C1 segment of cervical spinal cord (tissue), 14 donors: Measurements from ENCODE around the gene GPLD1.
"Not testable (repeated sequence)": the region's sequence is repeated elsewhere in the genome, so short reads cannot be mapped to it uniquely, and the experiment has no call there.

Experiments
- DNase-seq, 14 donors: peaks; one replicate each; lab custom pipeline; 2025; lab: John Stamatoyannopoulos, UW

GPLD1 gene

DNA sequence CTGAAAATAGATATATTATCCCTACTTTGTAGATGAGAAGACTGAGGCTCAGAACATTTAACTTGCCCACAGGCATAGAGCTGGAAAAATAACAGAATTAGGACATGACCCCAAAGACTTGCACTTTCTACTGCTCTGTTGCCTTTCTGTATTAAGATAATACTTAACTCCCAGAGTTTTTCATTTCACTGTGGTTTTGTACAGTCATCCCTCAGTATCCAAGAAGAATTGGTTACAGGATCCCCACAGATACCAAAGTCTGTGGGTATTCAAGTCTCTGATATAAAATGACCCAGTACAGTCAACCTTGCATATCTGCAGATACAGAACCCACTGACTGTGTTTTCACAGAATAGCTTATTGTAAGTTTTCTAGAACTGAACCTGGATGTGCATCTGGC, 69.9 kb downstream of the GPLD1 start:
- DNase-seq: no peak

DNA sequence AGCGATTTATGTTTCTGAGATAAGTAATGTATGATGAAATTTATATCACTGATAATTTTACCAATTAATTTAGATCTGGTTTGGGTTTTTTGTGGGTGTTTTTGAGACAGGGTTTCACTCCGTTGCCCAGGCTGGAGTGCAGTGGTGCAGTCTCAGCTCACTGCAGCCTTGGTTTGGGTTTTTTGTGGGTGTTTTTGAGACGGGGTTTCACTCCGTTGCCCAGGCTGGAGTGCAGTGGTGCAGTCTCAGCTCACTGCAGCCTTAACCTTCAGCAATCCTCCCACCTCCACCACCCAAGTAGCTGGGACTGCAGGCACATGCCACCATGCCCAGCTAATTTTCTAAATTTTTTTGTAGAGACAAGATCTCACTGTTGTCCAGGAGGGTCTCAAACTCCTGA, 73.6 kb downstream of the GPLD1 start:
- DNase-seq: no peak

DNA sequence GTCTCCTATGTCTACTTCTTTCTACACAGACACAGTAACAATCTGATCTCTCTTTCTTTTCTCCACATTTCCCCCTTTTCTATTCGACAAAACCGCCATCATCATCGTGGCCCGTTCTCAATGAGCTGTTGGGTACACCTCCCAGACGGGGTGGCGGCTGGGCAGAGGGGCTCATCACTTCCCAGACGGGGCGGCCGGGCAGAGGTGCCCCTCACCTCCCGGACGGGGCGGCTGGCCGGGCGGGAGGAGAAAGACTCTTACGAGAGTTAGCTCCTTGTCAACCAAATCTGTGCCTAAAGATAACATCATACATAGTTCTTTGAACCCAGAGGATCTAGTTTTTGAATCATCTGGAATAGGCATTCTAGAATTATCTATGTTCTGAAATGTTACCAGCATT, 74.8 kb downstream of the GPLD1 start:
- not testable (repeated sequence) for DNase-seq

DNA sequence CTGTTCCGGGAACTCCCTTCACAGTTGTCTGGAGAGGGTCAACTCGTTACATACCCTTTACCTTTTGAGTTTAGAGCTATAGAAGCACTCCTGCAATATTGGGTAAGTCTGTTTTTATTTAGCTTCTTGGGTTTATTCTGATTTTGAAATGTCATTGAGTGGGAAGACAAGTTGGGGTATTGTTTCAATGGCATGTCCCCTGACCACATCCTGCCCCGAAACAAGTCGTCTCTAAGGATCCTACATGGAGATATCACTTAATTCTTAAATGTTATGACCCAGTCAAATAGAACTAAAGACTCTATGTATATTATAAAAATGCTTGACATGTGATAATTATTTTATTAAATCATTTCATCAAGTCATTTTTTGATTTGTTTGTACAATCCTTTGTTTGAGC, 77.1 kb downstream of the GPLD1 start:
- DNase-seq: no peak

DNA sequence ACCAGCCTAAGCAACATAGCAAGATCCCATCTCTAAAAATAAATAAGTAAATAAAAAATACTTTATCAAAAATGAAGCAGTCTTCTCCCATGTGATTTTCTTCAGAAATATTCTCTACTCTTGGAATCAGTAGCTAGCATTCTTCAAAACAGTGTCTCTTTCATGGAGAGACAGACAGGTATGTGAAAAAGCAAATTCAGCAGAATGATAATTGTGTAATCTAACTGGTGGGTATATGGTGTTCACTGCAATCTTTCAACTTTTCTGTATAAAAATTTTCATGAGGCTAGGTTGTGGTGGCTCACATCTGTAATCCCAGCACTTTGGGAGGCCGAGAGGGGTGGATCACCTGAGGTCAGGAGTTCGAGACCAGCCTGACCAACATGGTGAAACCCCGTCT, 78.8 kb downstream of the GPLD1 start:
- DNase-seq: no peak

DNA sequence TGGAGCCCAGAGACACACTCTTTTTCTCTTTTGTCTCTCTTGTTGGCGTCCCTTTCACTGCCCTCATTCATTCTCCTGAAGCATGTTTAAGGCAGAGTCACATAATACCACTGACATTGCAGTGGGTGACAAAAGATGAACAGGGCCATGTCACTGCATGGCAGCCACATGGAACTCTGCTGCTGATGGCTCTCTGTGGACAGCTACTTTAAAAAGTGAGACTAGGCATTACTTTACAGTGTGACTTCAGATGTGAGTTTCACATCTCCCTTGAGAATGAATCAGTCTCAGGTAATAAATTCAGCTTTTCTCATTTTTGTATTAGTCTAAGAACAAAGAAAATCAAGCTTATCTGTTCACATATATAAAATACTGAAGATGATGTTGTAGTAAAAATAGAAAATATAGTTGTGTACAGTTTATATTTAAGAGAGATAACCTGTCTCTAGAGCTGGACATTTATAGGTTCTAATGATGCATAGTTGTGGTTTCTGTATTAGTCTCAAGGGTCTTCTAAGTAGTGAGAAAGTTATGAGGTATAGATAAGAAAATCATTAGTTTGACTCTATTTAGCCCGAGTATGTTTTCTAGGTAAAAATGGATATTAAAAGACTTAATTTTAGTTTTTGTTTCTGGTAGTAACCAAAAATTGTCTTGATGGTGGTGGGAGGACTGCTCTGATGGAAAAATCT, 80.5 kb downstream of the GPLD1 start:
- DNase-seq: no peak

DNA sequence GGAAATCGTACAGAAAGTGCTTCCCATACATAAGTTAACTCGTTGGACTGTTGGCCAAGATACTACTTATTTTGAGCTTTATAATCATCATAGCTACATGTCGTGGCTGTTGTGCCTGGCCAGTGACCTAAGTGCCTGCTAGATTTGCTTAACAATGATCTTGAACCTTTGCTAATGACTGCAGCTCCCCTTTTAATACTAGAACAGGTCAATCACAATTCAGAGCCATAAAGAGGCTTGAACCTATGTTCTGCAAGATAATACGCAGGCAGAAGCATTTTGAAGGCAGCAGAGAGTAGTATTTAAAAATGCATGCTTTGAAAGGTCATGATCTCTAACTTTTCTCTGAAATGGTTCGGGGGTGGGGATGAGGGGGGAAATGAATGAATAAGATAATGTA, 84.1 kb downstream of the GPLD1 start:
- DNase-seq: no peak

DNA sequence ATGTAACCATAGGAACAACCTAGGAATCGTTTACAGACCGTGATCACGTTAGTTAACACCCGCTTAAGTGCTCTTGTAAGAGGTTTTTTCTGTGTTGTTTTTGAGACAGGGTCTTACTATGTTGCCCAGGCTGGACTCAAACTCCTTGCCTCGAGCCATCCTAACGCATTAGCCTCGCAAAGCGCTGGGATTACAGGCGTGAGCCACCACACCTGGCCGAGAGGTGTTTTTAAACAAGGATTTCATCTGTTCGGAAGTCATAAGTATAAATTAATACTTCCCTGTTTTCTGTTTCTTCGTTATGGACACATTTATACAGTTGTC, 85.9 kb downstream of the GPLD1 start:
- no peak for DNase-seq

DNA sequence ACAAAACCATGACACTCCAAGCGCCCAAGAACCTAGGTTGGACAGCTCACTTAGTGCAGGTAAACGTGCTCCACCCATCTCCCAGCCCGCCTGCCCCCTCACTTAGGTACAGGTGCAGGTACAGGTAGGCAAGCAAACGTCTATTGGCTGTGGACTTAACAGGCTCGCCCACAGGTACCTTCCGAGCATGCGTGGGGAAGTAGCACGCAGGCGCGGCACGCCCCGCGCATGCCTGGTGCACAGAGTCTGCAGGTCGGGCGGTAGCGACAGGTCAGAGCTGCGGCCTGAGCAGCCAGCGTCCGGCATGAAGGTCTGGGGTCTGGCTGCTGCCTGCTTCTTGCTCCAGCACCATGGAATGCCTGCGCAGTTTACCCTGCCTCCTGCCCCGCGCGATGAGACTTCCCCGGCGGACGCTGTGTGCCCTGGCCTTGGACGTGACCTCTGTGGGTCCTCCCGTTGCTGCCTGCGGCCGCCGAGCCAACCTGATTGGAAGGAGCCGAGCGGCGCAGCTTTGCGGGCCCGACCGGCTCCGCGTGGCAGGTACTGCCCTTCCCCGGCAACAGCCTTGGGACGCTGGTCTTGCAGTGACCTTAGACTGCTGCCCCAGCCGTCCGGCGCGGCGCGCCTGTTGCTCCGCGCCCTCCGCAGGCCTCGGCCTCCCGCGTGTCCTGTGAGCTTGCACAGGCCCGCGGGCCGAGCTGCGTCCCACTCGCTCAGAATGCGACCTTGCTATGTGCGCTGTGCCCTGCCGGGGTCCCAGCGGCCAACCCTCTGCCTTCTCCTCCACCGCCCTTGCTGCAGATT, 86.5 kb downstream of the GPLD1 start, which contains the start of gene MRS2:
Gene MRS2 (plus strand): TSS at position 240 of the 804 bp plus-strand sequence. CDS start 111 bp downstream, at position 351.
- DNase-seq: peak; percentile 35 to 94 (median 82)

DNA sequence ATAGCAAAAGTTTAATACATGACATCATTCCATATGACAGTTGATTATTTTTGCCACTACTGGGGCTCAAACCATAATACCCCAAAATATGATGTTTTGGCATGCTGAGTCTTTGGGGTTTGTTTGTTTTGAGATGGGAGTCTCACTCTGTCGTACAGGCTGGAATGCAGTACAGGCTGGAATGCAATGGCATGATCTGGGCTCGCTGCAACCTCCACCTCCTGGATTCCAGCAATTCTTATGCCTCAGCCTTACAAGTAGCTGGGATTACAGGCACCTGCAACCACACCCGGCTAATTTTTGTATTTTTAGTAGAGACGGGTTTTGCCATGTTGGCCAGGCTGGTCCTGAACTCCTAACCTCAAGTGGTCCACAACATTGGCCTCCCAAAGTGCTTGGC, 87.9 kb downstream of the GPLD1 start:
- no peak for DNase-seq

DNA sequence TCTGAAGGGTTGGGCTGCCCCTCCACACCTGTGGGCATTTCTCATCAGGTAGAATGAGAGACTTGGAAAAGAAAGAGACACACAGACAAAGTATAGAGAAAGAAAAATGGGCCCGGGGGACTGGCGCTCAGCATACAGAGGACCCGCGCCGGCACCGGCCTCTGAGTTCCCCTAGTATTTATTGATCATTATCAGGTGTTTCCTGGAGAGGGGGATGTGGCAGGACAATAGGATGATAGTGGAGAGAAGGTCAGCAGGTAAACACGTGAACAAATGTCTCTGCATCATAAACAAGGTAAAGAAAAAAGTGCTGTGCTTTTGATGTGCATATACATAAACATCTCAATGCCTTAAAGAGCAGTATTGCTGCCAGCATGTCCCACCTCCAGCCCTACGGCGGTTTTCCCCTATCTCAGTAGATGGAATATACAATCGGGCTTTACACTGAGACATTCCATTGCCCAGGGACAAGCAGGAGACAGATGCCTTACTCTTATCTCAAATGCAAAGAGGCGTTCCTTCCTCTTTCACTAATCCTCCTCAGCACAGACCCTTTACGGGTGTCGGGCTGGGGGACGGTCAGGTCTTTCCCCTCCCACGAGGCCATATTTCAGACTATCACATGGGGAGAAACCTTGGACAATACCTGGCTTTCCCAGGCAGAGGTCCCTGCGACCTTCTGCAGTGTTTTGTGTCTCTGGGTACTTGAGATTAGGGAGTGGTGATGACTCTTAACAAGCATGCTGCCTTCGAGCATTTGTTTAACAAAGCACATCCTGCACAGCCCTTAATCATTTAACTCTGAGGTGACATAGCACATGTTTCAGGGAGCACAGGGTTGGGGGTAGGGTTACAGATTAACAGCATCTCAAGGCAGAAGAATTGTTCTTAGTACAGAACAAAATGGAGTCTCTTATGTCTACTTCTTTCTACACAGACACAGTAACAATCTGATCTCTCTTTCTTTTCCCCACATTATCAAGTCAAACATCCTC, 89.0 kb downstream of the GPLD1 start:
- not testable (repeated sequence) for DNase-seq

DNA sequence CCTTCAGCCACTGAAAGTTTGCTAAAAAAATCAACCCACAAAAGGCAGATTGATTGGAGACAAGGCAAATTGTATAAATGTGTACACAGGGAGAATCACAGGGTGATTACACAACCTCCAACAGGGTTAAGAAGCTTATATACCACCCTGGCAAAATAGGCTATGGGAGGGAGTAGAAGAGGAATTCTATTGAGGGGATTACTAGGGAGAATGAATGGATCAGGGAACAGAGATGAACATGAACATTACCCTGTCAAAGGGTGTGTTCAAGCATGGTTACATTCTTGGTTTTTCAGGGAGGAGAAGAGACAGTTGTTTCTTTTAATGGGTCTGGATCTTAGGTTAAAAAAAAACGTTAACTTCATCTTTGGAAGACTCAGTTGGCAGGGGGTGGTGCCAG, 91.7 kb downstream of the GPLD1 start:
- no peak for DNase-seq

DNA sequence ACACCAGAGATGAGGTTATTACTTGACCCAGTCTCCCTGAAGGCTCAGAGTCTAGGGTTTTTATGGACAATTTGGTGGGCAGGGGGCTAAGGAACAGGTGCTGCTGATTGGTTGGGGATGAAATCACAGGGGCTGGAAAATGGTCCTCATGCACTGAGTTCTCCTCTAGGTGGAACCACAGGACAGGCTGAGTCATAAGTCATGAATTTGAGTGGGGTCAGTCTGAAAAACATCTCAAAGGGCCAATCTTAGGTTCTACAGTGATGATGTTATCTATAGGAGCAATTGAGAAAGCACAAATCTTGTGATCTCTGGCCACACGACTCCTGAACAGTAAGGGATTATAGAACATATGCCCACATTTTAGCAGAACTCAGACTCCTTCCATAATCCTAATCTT, 92.6 kb downstream of the GPLD1 start:
- DNase-seq: no peak

DNA sequence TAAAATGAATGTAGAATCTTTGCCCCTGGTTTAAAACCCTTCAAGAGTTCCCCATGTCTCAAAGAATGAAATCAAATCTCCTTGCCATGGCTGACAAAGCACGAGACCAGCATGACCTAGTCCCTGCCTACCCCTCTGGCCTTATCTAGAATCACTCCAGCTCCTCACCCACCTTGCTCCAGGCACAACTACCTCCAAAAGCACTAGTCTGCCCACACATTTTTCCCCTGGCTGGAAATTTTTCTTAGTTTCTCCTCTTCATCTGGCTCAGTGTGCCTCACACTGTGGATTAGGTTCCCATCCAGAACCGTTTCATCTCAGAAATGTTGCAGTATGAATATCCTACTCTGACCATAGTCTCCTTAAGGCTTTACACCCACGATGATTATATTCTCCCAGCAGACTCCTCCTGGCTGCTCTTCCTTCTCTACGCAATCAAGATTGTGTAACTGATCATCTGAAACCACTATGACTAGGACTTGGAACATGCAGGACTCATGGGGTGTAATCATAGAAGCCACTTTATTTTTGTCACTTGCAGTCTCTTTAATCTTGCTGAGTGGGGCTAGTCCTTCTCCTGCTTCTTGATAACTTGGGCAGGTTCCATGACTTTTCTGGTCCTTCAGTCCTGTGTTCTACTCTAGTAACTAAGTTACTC, 94.5 kb downstream of the GPLD1 start:
- DNase-seq: no peak

DNA sequence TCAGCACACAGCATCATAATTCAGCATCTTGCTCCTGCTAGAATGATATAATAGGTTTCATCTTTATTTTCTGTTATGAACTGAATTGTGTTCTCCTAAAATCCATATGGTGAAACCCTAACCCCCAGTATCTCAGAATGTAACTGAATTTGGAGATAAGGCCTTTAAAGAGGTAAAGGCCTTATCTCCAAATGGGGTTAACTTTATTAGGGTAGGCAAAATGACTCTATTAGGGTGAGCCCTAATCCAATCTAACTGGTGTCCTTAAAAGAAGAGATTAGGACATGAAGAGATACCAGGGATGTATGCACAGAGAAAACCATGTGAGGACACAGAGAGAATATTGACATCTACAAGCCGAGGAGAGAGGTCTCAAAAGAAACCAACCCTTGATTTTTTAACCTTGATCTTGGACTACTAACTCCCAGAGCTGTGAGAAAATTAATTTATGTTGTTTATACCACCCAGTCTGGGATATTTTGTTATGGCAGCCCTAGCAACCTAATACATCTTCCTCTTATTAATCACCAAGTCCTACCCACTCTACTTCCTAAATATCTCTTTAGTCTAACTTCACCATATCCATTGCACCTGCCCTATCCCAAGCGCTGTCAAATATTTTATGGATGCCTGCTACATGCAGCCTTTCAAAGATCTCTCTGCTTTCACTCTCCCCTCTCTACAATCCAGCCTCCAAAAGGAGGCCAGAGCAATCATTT, 95.2 kb downstream of the GPLD1 start:
- DNase-seq: no peak

DNA sequence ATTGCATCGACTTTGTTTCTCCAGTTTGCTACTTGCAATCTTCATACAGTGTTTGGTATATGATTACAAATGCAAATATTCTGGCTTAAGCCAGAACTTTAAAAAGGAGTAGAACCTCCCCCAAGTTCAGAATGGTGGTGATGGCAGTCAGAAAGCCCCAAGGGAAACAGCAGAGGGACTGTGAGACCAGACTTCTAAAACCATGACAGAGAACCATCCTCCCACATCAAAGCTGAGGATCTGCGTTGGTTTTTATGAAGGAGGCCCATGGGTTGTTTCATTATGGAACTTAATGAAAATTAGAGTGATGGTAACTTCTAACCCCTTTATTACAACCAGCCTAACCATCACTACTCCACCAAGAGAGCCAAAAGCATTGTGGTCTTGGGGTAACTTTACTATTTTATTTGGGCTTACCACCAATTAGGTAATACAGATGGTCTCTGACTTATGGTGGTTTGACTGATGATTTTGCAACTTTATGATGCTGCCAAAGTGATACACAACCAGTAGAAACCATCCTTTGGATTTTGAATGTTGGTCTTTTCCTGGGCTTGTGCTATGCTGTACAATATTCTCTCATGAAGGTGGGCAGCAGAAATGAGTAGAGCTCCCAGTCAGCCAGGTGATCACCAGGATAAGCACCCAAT, 97.5 kb downstream of the GPLD1 start:
- DNase-seq: no peak

DNA sequence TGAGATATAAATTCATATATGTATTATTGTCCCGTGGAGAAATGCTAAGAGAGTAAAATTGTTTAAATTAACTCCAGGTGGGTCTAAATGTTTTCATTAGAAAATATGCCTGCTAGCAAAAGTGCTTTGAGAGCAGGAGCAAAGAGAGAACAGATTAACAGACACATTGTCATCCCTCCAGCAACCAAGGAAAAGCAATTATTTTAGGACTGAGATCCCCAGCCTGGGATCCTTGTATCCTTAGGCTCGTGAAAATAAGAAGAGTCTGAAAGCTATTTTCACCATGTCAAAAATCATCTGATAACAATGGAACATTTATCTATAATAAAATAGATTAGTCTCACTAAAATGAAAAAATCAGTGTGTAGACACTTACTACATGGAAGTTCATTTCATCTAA, 98.2 kb downstream of the GPLD1 start:
- DNase-seq: no peak

DNA sequence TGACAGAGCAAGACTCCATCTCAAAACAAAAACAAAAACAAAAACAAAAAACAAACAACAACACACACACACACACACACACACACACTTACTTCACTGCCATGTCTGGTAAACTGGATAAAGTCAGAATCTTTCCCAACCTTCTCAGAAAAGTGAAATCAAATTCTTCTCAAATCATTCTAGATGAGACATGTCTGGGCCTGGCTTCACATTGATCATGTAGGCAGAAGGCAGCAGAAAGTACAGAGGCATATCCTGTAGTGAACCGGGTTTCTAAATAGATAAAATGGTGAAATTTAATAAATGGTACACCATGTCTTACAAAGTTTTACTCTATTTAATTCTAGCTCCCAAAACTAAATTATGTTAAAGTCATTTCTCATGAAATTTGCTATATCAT, 101.6 kb downstream of the GPLD1 start:
- DNase-seq: no peak

DNA sequence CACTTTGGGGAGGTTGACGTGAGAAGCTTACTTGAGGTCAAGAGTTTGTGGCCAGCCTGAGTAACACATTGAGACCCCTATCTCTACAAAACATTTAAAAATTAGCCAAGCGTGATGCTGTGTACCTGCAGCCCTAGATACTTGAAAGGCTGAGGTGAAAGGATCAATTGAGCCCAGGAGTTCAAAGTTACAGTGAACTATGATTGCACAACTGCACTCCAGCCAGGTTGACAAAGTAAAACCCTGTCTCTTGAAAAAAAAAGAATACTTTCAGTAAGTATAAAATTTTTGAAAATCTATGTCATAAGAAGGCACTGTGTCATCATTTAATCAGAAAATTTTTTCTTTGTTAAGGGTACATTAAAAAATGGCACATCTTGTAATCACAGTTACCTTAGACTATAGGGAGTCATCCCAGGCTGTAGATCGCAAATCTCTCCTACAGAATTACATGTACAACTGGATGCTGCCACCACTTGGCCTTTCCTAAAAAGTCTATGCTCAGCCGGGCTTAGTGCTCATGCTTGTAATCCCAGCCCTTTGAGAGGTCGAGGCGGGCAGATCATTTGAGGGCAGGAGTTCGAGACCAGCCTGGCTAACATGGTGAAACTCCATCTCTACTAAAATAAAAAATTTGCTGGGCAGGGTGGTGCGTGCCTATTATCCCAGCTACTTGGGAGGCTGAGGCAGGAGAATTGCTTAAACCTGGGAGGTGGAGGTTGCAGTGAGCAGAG, 103.7 kb downstream of the GPLD1 start:
- DNase-seq: no peak
